Type B pancreatic cell (in vitro differentiated cells): ENCODE measurements around the gene SCAMP2. TPM values are rescaled to one million over a fixed set of nuclear protein-coding genes. Genes with fewer than 3 reads are reported as not detected.
A peak's percentile ranks its signal among the peaks of the same experiment; 100 is the strongest.

Experiments used
- DNase-seq: peaks from one replicate; pipeline ENCODE4 v3.0.0; 2021; ENCODE audit warnings: mixed read lengths; ENCODE audit not compliant: unreplicated experiment; ENCODE audit errors: extremely low spot score
- H3K27ac Mint-ChIP-seq: 2 replicates; pipeline ENCODE4 v1.8.0; 2021; ENCODE audit warnings: mild to moderate bottlenecking, mixed read lengths
- H3K27me3 Mint-ChIP-seq: 2 replicates; pipeline ENCODE4 v1.8.0; 2021; ENCODE audit warnings: mixed read lengths
- H3K36me3 Mint-ChIP-seq: 2 replicates; pipeline ENCODE4 v1.8.0; 2021; ENCODE audit warnings: mixed read lengths
- H3K4me1 Mint-ChIP-seq: one replicate; pipeline ENCODE4 v1.8.0; 2021; ENCODE audit warnings: mixed read lengths; ENCODE audit not compliant: unreplicated experiment
- H3K4me3 Mint-ChIP-seq: 2 replicates; pipeline ENCODE4 v1.8.0; 2021; ENCODE audit warnings: mild to moderate bottlenecking, mixed read lengths
- H3K9me3 Mint-ChIP-seq: 2 replicates; pipeline ENCODE4 v1.8.0; 2021; ENCODE audit warnings: mixed read lengths
- CTCF ChIP-seq: fragments of 200-600 bp; sonication (generic); conservative IDR thresholded peaks from 2 replicates; pipeline ENCODE4 v1.5.0; 2021; ENCODE audit warnings: antibody characterized with exemption, mild to moderate bottlenecking
- total RNA-seq: library from RNA; stranded (reverse); gene quantifications from 2 replicates; pipeline ENCODE4 v1.2.1, GENCODE V29; 2021; ENCODE audit warnings: low replicate concordance

Gene SCAMP2
- total RNA-seq, 1 donor from 2014 or later: 58.0 TPM

- TF ChIP-seq CTCF: no peak
- Mint-ChIP-seq H3K9me3 (no peaks in the 10 kb centered on the region), H3K4me1 (peaks cover 21% of the 10 kb centered on the region), H3K27me3 (no peaks in the 10 kb centered on the region), H3K27ac (peak overlapping the region; percentile 39), H3K4me3 (no peak overlapping the region), H3K36me3 (peaks cover 10% of the 10 kb centered on the region)
- DNase-seq: no peak
Observed at GRCh38 chr15:74844319-74845207, 28.6 kb downstream of the SCAMP2 start.

GRCh38 chr15:74843891-74844299 is 29.3 kb downstream of the SCAMP2 start:
- Mint-ChIP-seq H3K9me3 (no peaks in the 10 kb centered on the region), H3K4me1 (peaks cover 21% of the 10 kb centered on the region), H3K27ac (peak overlapping the region; percentile 77), H3K27me3 (no peaks in the 10 kb centered on the region), H3K4me3 (peak overlapping the region; percentile 87), H3K36me3 (peaks cover 10% of the 10 kb centered on the region)
- no peak for TF ChIP-seq CTCF
- DNase-seq: no peak

GRCh38 chr15:74843445-74843828 is 29.7 kb downstream of the SCAMP2 start:
- Mint-ChIP-seq H3K36me3 (peaks cover 10% of the 10 kb centered on the region), H3K9me3 (no peaks in the 10 kb centered on the region), H3K4me1 (peaks cover 21% of the 10 kb centered on the region), H3K27ac (peak overlapping the region; percentile 77), H3K27me3 (no peaks in the 10 kb centered on the region), H3K4me3 (peak overlapping the region; percentile 87)
- no peak for TF ChIP-seq CTCF
- no peak for DNase-seq

GRCh38 chr15:74842581-74843444 is 30.4 kb downstream of the SCAMP2 start, which contains the start of gene ULK3:
TSS of gene ULK3 (minus strand) at chr15:74843156. CDS start at chr15:74843105, 51 bp downstream.
- Mint-ChIP-seq H3K4me1 (peaks cover 21% of the 10 kb centered on the region), H3K9me3 (no peaks in the 10 kb centered on the region), H3K27ac (peak within 1 kb of the TSS; percentile 92), H3K36me3 (peaks cover 9% of the 10 kb centered on the region), H3K4me3 (peak within 1 kb of the TSS; percentile 95), H3K27me3 (no peaks in the 10 kb centered on the region)
- peak; percentile 95 for DNase-seq
- peak; percentile 82 for TF ChIP-seq CTCF

GRCh38 chr15:74841891-74842373 is 31.2 kb downstream of the SCAMP2 start:
- peaks cover 21% of the 10 kb centered on the region for H3K4me1 Mint-ChIP-seq
- peaks cover 3% of the 10 kb centered on the region for H3K36me3 Mint-ChIP-seq
- H3K4me3 Mint-ChIP-seq: peak overlapping the region; percentile 95
- no peaks in the 10 kb centered on the region for H3K9me3 Mint-ChIP-seq
- no peak for TF ChIP-seq CTCF
- no peaks in the 10 kb centered on the region for H3K27me3 Mint-ChIP-seq
- no peak for DNase-seq
- peak overlapping the region; percentile 92 for H3K27ac Mint-ChIP-seq
